HG03520 (cell line): ENCODE measurements around the gene CNTNAP3B.
"Not testable (repeated sequence)": the region's sequence is repeated elsewhere in the genome, so short reads cannot be mapped to it uniquely, and the experiment has no call there.

Experiments used
- ATAC-seq: cut with Tn5 transposase; IDR thresholded peaks from one replicate; pipeline ENCODE4 v1.9.1; 2021; ENCODE audit warnings: mild to moderate bottlenecking, moderate library complexity; ENCODE audit not compliant: unreplicated experiment

Gene CNTNAP3B

DNA sequence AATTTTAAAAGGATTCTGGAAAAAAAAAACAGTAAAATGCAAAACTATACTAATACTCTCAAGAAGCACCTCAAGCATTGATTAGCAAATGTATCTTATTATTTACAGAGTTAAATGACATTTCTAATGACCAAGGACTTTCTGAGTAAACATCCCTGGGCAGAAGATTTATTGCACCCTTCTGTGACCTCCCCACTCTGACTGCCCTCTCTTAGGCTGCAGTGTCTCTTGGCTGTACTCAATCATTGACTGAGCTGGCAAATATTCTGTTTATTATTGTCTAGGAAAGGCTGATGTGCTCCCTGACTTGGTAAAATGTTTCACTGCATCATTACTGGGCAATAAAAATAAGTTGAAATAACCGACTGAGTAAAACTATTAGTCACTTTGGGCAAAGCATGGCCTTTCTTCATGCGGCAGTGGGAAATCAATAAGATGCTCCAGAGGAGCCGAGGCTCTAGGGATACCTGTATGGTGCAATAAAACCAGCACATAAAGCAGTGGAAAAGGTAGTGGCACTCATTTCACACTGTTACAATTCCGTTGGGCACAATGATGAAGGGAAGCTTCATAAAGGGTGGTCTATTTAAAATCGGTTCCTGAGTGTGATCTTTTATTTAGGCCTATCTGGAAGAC lies 151.1 kb downstream of the CNTNAP3B start:
- ATAC-seq, result not testable (repeated sequence)

DNA sequence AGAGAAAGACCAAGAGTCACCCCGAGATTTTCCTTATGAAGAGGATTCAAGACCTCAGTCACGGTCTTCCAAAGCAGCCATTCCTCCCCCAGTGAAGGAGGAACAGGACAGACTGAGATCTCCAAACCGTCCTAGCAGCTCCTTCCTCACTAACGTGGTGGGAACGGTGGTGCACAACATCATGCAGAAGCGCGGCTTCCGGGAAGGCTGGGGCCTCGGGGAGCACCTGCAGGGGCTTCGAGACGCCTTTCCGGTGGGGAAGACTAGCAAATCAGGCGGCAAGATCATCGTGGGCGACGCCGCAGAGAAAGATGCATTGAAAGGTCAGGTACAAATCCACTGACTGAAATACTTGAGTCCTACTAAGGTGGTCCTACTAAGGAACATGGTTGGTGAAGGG lies 154.3 kb downstream of the CNTNAP3B start:
- not testable (repeated sequence) for ATAC-seq

- ATAC-seq, result not testable (repeated sequence)
These were observed 176.2 kb downstream of the CNTNAP3B start for GRCh38 chr9:41953007-41953406.

- not testable (repeated sequence) for ATAC-seq
These were observed 187.5 kb downstream of the CNTNAP3B start for GRCh38 chr9:41941738-41942137.

- ATAC-seq, result not testable (repeated sequence)
These were observed 191.1 kb downstream of the CNTNAP3B start for GRCh38 chr9:41938143-41938542.

DNA sequence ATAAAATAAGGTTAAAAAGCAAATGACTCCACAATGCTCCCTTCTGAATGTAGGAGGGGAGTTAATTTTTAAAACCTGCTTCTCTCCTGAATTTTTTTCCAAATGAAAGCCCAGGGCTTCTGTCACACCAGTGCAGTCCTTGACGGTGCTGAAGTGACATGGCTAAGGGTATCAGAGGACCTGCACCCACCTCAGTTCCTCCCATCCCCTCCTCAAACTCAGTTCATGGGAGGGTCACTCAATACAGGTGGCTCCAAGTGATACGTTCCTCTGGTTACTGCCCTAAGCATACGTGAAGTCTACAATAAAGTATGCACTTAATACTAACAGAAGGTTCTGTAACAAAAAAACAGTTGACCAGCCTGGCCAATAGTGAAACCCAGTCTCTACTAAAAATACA lies 193.5 kb downstream of the CNTNAP3B start:
- ATAC-seq, result not testable (repeated sequence)

GRCh38 chr9:41929172-41929571 lies 200.1 kb downstream of the CNTNAP3B start:
- ATAC-seq, result not testable (repeated sequence)

DNA sequence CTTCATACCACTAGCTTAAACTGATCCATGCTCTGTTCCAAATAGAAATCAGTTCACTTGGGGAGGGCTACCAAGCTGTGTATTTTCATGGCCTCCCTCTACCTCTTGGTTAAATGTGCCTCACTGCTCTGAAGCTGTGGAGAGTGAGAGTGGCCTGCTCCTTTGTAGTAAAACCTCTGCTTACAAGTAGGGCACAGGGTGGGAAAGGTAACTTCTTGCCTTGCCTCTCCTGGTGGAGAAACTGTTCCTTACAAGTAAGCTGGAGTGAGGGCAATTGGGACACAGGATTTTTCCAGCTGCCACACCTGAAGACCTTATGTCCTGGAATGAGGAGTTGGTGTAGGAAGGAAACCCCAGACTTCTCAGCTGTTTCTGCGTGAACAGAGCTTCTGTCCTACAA lies 211.9 kb downstream of the CNTNAP3B start:
- not testable (repeated sequence) for ATAC-seq

- not testable (repeated sequence) for ATAC-seq
These were observed 223.7 kb downstream of the CNTNAP3B start for GRCh38 chr9:41905488-41905887.

DNA sequence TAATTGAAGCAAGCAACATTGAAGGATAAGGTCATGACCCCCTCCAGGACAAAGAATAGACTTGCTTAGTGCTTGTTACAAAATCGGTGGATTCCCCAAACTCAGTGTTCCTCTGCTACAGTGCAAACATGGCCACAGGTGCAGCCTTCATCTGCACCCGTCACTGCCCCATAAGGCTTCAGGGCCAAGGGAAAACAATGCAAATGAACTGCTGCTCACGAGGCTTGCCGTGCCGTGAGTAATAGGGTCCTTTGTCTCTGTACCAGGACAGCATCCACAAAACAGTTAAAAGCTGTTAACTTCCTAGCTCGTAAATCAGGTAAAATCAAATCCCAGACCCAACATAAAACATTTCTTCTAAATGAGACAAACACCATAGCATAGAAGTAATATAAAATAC lies 226.5 kb downstream of the CNTNAP3B start:
- ATAC-seq, result not testable (repeated sequence)

DNA sequence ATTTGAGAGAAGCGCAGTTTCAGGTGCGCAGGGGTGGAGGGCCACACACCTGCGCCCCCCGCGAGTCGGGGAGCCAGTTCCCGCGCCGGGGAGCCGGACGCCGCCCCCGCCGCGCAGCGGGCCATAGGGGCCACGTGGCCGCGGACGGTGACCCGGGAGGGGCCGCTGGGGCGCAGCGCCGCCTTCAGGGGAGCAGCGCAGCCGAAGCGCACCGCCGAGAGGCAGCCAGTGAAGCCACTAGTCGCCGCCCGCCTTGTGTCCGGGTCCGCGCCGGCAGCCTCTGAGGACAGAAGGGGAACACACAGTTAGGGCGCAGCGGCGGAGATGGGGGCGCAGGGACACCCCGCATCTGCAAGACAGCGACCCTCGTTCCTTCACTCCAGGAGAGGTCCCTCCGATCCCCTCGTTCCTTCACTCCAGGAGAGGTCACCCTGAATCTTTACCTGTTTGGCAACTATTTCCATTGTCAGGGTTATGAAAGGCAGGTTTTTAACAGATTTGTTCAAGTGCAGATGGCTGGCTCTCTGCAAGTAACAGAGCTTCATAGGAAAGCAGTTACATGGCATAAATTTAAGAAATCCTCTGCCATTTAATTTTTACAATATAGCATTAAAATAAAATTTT lies 230.4 kb downstream of the CNTNAP3B start:
- not testable (repeated sequence) for ATAC-seq

GRCh38 chr9:41874557-41874956 lies 254.7 kb downstream of the CNTNAP3B start:
- not testable (repeated sequence) for ATAC-seq

DNA sequence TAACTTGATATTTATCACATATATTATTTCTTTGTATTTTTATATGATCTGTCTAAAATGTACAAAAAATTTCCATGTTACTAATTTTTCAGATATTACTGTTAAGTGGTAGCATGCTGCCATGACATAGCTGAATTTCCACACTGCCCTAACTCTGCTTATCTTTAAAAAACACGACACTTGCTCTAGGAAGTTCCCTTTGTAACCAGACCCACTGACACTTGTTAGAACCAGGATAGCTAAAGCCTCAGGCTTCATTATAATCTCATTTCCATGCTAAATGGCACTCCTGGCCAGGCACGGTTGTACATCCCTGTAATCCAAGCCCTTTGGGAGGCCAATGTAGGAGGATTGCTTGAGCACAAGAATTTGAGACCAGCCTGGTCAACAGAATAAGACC lies 273.8 kb downstream of the CNTNAP3B start:
- ATAC-seq, result not testable (repeated sequence)

GRCh38 chr9:41851848-41852740 lies 277.1 kb downstream of the CNTNAP3B start:
- not testable (repeated sequence) for ATAC-seq

- ATAC-seq, result not testable (repeated sequence)
These were observed 281.4 kb downstream of the CNTNAP3B start for GRCh38 chr9:41847829-41848228.
